GM21360 (cell line): ENCODE results near the gene FOSL1.

Experiments used
- ATAC-seq: cut with Tn5 transposase; IDR thresholded peaks from one replicate; pipeline ENCODE4 v1.9.1; 2021; ENCODE audit warnings: mild to moderate bottlenecking, moderate library complexity; ENCODE audit not compliant: unreplicated experiment

The FOSL1 gene

DNA sequence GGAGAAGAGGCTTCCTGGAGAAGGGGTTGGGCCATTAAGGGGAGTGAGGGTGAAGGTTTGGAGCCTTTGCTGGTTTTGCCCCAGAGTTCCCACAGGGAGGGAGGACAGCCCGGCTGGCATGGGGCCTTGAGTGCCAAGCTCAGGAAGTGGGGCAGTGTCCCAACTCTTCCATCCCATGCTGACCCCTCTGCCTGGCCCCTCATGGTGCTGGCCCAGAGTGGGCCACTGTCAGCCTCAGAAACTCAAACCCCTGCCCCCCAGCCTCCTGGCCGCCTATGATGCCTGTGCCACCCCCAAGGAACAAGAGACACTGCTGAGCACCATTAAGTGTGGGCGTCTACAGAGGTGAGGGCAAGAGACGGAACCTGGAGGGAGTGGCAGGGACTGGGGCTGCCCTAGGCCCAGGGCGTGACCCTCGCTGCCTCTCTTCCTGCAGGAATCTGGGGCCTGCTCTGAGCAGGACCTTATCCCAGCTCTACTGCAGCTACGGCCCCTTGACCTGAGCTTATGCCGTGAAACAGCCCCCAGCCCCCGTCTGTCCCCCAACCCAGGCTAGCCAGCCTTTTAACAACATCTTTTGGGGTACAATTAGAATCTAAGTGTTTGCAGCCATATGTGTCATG lies 34.5 kb downstream of the FOSL1 start:
- no peak for ATAC-seq

GRCh38 chr11:65864706-65865471 lies 35.3 kb downstream of the FOSL1 start:
- no peak for ATAC-seq

- no peak for ATAC-seq
Observed at GRCh38 chr11:65863889-65864705, 36.1 kb downstream of the FOSL1 start.

DNA sequence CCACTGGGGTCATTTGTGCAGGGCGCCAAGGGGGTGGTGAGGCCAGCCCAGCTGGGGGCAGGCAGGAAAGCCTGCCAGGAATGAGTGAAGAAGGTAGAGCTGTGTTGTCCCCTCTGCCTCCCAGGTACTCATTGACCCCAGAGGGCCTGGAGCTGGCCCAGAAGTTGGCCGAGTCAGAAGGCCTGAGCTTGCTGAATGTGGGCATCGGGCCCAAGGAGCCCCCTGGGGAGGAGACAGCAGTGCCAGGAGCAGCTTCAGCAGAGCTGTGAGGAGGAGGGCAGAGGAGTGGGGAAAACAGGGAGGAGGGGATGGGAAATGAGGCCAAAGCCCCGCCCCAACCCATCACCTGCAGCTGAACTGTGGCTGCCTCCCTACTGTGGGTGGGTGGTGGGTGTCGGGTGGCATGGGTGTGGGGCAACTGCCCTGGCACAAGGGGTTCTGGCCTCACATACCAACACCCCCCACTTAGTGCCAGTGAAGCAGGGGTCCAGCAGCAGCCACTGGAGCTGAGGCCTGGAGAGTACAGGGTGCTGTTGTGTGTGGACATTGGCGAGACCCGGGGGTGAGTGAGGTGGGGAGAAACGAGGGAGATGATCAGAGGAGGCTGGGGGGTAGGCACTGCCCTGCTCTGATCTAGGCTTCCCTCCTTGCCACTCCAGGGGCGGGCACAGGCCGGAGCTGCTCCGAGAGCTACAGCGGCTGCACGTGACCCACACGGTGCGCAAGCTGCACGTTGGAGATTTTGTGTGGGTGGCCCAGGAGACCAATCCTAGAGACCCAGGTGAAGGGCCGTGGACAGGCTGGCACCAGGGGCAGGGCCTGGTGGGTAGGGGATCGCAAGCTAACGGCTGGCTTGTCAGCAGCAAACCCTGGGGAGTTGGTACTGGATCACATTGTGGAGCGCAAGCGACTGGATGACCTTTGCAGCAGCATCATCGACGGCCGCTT lies 37.0 kb downstream of the FOSL1 start:
- no peak for ATAC-seq

- no peak for ATAC-seq
Observed at GRCh38 chr11:65862191-65862735, 37.9 kb downstream of the FOSL1 start.

- no peak for ATAC-seq
Observed at GRCh38 chr11:65861533-65862183, 38.5 kb downstream of the FOSL1 start.

DNA sequence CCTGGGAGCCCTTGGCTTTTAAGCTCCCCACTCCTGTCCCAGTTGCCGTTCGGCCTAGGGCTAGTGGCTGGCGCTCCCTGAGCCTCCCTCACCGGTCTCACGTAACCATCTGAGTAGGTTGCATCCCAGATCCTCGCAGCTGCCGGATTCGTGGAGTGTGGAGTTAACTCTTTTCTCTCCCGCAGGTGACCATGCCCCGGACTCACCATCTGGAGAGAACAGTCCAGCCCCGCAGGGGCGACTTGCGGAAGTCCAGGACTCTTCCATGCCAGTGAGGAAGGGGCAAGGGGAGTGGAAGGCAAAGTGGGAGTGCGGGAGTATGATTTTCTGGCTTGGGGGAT lies 39.1 kb downstream of the FOSL1 start:
- no peak for ATAC-seq

GRCh38 chr11:65860278-65861164 lies 39.7 kb downstream of the FOSL1 start, which contains the start of gene MUS81:
Gene MUS81 (plus strand): TSS chr11:65860433. CDS start chr11:65860754, 321 bp downstream.
- ATAC-seq: peak; percentile 21

- no peak for ATAC-seq
Observed at GRCh38 chr11:65859812-65860277, 40.3 kb downstream of the FOSL1 start.

- ATAC-seq: peak; percentile 49
Observed at GRCh38 chr11:65859095-65859811, 40.9 kb downstream of the FOSL1 start.

DNA sequence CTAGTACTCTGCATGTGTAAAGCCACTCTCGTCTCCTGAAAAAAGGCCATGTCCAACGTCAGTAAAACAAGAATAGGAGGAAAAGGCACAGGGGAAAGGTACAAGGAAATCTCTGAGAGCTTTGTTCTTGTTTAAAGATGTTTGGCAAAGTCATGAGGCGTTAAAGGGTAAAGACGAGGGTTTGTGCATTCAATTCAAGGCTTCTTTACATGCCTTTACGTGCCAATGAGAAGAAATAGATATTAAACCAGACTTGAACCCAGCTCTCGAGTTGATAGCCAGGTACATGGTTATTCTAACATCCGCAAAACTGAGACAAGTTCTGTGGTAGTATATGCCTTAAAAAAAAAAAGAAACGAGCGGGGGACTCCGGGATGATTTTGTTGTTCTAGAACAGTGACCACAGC lies 41.5 kb downstream of the FOSL1 start:
- ATAC-seq: no peak

DNA sequence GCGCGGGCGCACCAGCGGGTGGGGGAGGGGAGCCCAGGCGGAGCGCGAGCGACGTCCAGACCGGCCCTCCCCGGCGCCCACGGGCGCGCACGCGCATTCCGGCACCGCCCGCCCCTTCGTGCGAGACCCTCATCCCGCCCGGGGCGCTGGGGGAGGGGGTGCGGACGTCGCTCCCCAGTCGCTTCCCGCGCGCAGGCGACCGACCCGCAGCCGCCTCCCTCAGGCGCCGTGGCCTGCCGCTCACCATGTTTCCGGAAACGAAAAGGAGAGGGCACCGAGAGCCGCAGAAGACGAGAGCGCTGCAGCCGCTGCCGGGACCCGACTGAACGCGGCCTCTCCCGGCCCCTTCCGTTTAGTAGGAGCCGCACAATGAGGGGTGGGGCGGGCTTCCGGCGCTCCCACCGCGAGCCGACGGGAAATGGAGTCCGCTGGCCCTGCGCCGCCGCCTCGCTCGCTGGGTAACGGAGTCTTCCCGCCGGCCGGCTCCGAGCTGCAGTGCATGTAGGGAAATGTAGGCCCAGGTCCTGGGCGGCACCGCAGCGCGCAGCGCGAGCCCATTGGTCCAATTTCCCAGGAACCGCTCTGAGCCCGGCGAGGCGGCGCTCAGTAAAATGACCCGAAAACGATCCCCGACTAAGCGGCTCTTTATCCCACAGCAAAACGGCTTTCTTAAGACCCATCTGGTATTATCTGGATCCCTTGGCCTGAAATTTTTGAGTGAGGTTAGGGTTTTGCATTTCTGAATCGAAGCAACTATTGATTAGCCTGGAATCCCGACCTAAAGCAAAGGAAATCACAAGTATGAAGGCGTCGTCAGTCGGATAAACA lies 42.1 kb downstream of the FOSL1 start, which contains the start of gene CFL1:
CFL1 (minus strand) TSS at position 328 of the 828 bp plus-strand sequence; CDS start at position 247, 81 bp downstream.
- ATAC-seq: peak; percentile 42

- ATAC-seq: peak; percentile 1
Observed at GRCh38 chr11:65857500-65857852, 42.7 kb downstream of the FOSL1 start.

- ATAC-seq: peak; percentile 26
Observed at GRCh38 chr11:65856689-65857499, 43.3 kb downstream of the FOSL1 start.

GRCh38 chr11:65855927-65856363 lies 44.2 kb downstream of the FOSL1 start:
- no peak for ATAC-seq
